ENCODE measurements around the gene CIAPIN1.
A peak's percentile ranks its signal among the peaks of the same experiment; 100 is the strongest.

CIAPIN1 gene

GRCh38 chr16:57447186-57447962, at the start of gene CIAPIN1, which contains the start of gene COQ9:
TSS of gene CIAPIN1 (minus strand) at chr16:57447385. CDS start at chr16:57440928, 6,457 bp downstream.
TSS of gene COQ9 (plus strand) at chr16:57447479. CDS start at chr16:57447506, 27 bp downstream.
- peak; percentile 22 to 93 (median 81) for DNase-seq

- DNase-seq, result no peak
Measured at GRCh38 chr16:57493767-57494166, 46.6 kb upstream of the CIAPIN1 start.

- DNase-seq, result no peak
Measured at GRCh38 chr16:57489229-57489628, 42.0 kb upstream of the CIAPIN1 start.

- DNase-seq, result no peak
Measured at GRCh38 chr16:57486858-57487834, 40.0 kb upstream of the CIAPIN1 start.

- DNase-seq, result peak in 39 of 51 donors; percentile 15 to 76 (median 53)
Measured at GRCh38 chr16:57485916-57486857, 39.0 kb upstream of the CIAPIN1 start, which contains the start of gene DOK4. TSS of gene DOK4 (minus strand) at chr16:57486493. CDS start at chr16:57479507, 6,986 bp downstream.

- no peak for DNase-seq
Measured at GRCh38 chr16:57485091-57485915, 38.1 kb upstream of the CIAPIN1 start.

- DNase-seq, result no peak
Measured at GRCh38 chr16:57484515-57485005, 37.4 kb upstream of the CIAPIN1 start.

GRCh38 chr16:57483725-57484514, 36.7 kb upstream of the CIAPIN1 start:
- peak in 1 of 51 donors; percentile 21 for DNase-seq

GRCh38 chr16:57482845-57483545, 35.8 kb upstream of the CIAPIN1 start:
- no peak for DNase-seq

- no peak for DNase-seq
Measured at GRCh38 chr16:57481421-57481820, 34.2 kb upstream of the CIAPIN1 start.

- DNase-seq, result no peak
Measured at GRCh38 chr16:57480754-57481230, 33.6 kb upstream of the CIAPIN1 start.

GRCh38 chr16:57479976-57480753, 33.0 kb upstream of the CIAPIN1 start:
- DNase-seq, result no peak

GRCh38 chr16:57479205-57479975, 32.2 kb upstream of the CIAPIN1 start:
- peak in 25 of 51 donors; percentile 4 to 62 (median 35) for DNase-seq

- peak in 1 of 51 donors; percentile 28 for DNase-seq
Measured at GRCh38 chr16:57478396-57479204, 31.4 kb upstream of the CIAPIN1 start.

- peak in 2 of 51 donors; percentile 20 for DNase-seq
Measured at GRCh38 chr16:57477531-57478202, 30.5 kb upstream of the CIAPIN1 start.
